GM23248 (cell line): ENCODE results near the gene TMBIM1. TPM values are rescaled to one million over a fixed set of nuclear protein-coding genes. Genes with fewer than 3 reads are reported as not detected.

Experiments used
- DNase-seq: peaks from one replicate; pipeline ENCODE4 v3.0.0-alpha.2; 2015
- H2AFZ ChIP-seq: fragments of 200-600 bp; sonication (generic); 2 replicates; pipeline ENCODE4 v1.6.1; 2016; ENCODE audit warnings: antibody characterized with exemption
- H3F3A ChIP-seq: fragments of 200-600 bp; sonication (generic); 2 replicates; pipeline ENCODE4 v1.6.1; 2016; ENCODE audit warnings: mild to moderate bottlenecking, antibody characterized with exemption, mixed run types; ENCODE audit not compliant: insufficient read depth
- H3K27ac ChIP-seq: fragments of 200-600 bp; sonication (generic); 2 replicates; pipeline ENCODE4 v1.5.1; 2016; ENCODE audit warnings: mild to moderate bottlenecking
- H3K27me3 ChIP-seq: fragments of 200-600 bp; sonication (generic); replicated peaks from 2 replicates; pipeline ENCODE4 v1.6.1; 2016; ENCODE audit warnings: mild to moderate bottlenecking; ENCODE audit not compliant: insufficient read depth
- H3K36me3 ChIP-seq: fragments of 200-600 bp; sonication (generic); 2 replicates; pipeline ENCODE4 v1.6.1; 2016; ENCODE audit warnings: low read depth, mild to moderate bottlenecking
- H3K4me1 ChIP-seq: fragments of 200-600 bp; sonication (generic); 2 replicates; pipeline ENCODE4 v1.6.1; 2016; ENCODE audit warnings: mild to moderate bottlenecking; ENCODE audit not compliant: insufficient read depth
- H3K4me2 ChIP-seq: fragments of 200-600 bp; sonication (generic); one replicate; pipeline ENCODE4 v1.6.1; 2016; ENCODE audit warnings: mild to moderate bottlenecking; ENCODE audit not compliant: unreplicated experiment
- H3K4me3 ChIP-seq: fragments of 200-600 bp; sonication (generic); 2 replicates; pipeline ENCODE4 v1.5.1; 2016; ENCODE audit warnings: mild to moderate bottlenecking
- H3K79me2 ChIP-seq: fragments of 200-600 bp; sonication (generic); 2 replicates; pipeline ENCODE4 v1.6.1; 2016; ENCODE audit warnings: mild to moderate bottlenecking; ENCODE audit not compliant: insufficient read depth
- H3K9ac ChIP-seq: fragments of 200-600 bp; sonication (generic); 2 replicates; pipeline ENCODE4 v1.6.1; 2016; ENCODE audit warnings: mild to moderate bottlenecking
- H3K9me2 ChIP-seq: fragments of 200-600 bp; sonication (generic); 2 replicates; pipeline ENCODE4 v1.6.1; 2016; ENCODE audit warnings: mixed run types, mild to moderate bottlenecking, moderate library complexity; ENCODE audit not compliant: insufficient read depth
- H3K9me3 ChIP-seq: fragments of 200-600 bp; sonication (generic); one replicate; pipeline ENCODE4 v1.6.1; 2017; ENCODE audit warnings: low read depth
- H4K20me1 ChIP-seq: fragments of 200-600 bp; sonication (generic); 2 replicates; pipeline ENCODE4 v1.6.0; 2016; ENCODE audit not compliant: insufficient read depth
- EZH2 ChIP-seq: fragments of 200-600 bp; sonication (generic); IDR thresholded peaks from 2 replicates; pipeline ENCODE4 v1.6.1; 2018; ENCODE audit warnings: antibody characterized with exemption, mild to moderate bottlenecking; ENCODE audit not compliant: insufficient read depth, poor library complexity, severe bottlenecking
- EZH2phosphoT487 ChIP-seq: fragments of 200-600 bp; sonication (generic); IDR thresholded peaks from 2 replicates; pipeline ENCODE4 v1.6.1; 2018; ENCODE audit warnings: antibody characterized with exemption, moderate library complexity, mild to moderate bottlenecking, low read depth; ENCODE audit not compliant: insufficient read depth
- WGBS, 2 experiments: methylation state at CpG; one replicate each; pipeline ENCODE4 v1.1.6; 2015 to 2017; ENCODE audit warnings: low lambda C conversion rate in 2 of 2, low coverage in 1 of 2; ENCODE audit errors: missing lambda C conversion rate in 2 of 2; 5-methylcytosine and 5-hydroxymethylcytosine counted together
- in situ Hi-C: fragments of 300-500 bp; cut with MboI; formaldehyde crosslinking; loops from 2 replicates; pipeline ENCODE4 v1.15.0; 2020
- polyA plus RNA-seq: library from polyadenylated mRNA; unstranded; fragments of >200 nt; fragmentation: Nextera tagmentation; extraction: Ambion mirVana; gene quantifications from 2 replicates; pipeline ENCODE4 v1.2.1, GENCODE V29; 2016
- total RNA-seq: library from RNA; depleted of rRNA; stranded (reverse); fragments of >200 nt; shearing (Covaris generic); gene quantifications from 2 replicates; pipeline ENCODE4 v1.2.3, GENCODE V29; 2014; rRNA removed

The TMBIM1 gene
- total RNA-seq = 178 and 214 TPM in 2 replicates
- 164 and 166 TPM in 2 replicates for polyA plus RNA-seq

GRCh38 chr2:218292048-218293014, at the start of gene TMBIM1:
TSS of gene TMBIM1 (minus strand) at chr2:218292503. CDS start at chr2:218282141, 10,362 bp downstream.
- Histone ChIP-seq H3K4me1 (peaks cover 31% of the 10 kb centered on the region), H3K9me3 (no peaks in the 10 kb centered on the region), H2AFZ (peak within 1 kb of the TSS; percentile 95), H3K9ac (peak within 1 kb of the TSS; percentile 93), H3K27me3 (no peaks in the 10 kb centered on the region), H3K9me2 (no peaks in the 10 kb centered on the region), H3K4me3 (peak within 1 kb of the TSS; percentile 89), H3K36me3 (no peaks in the 10 kb centered on the region), H3K79me2 (peaks cover 55% of the 10 kb centered on the region), H3K4me2 (peak within 1 kb of the TSS; percentile 92), H3K27ac (peak within 1 kb of the TSS; percentile 81), H3F3A (peaks cover 26% of the 10 kb centered on the region), H4K20me1 (no peaks in the 10 kb centered on the region)
- no peak for TF ChIP-seq EZH2phosphoT487
- TF ChIP-seq EZH2 = no peak
- DNase-seq = peak; percentile 93
- 3 to 5% methylated on average over 47 to 52 of the region's 63 CpGs for WGBS, 2 experiments
- in situ Hi-C loops = no loop called here

GRCh38 chr2:218341381-218341780, 49.1 kb upstream of the TMBIM1 start:
- H3K36me3 ChIP-seq = no peaks in the 10 kb centered on the region
- H3K4me2 ChIP-seq = no peak overlapping the region
- H3K9ac ChIP-seq = no peak overlapping the region
- no peak overlapping the region for H3K4me3 ChIP-seq
- peaks cover 7% of the 10 kb centered on the region for H3K4me1 ChIP-seq
- 81 to 85% methylated on average over 8 of the region's 8 CpGs for WGBS, 2 experiments
- TF ChIP-seq EZH2 (no peak), EZH2phosphoT487 (no peak)
- no peaks in the 10 kb centered on the region for H3K9me3 ChIP-seq
- no peaks in the 10 kb centered on the region for H3K9me2 ChIP-seq
- H3K27ac ChIP-seq = no peak overlapping the region
- no peaks in the 10 kb centered on the region for H4K20me1 ChIP-seq
- DNase-seq = no peak
- in situ Hi-C loops = no loop called here
- no peaks in the 10 kb centered on the region for H3K27me3 ChIP-seq
- no peak overlapping the region for H2AFZ ChIP-seq
- H3K79me2 ChIP-seq = no peaks in the 10 kb centered on the region
- H3F3A ChIP-seq = peaks cover 5% of the 10 kb centered on the region; the same call in 1 of the 2 replicates

GRCh38 chr2:218340656-218341055, 48.4 kb upstream of the TMBIM1 start:
- TF ChIP-seq EZH2phosphoT487 (no peak), EZH2 (no peak)

GRCh38 chr2:218334531-218334930, 42.2 kb upstream of the TMBIM1 start:
- 89 to 90% methylated on average over 3 of the region's 3 CpGs for WGBS, 2 experiments
- no peaks in the 10 kb centered on the region for H3K79me2 ChIP-seq
- no peak overlapping the region for H2AFZ ChIP-seq
- no peak overlapping the region for H3K9ac ChIP-seq
- H3K27ac ChIP-seq = no peak overlapping the region
- DNase-seq = no peak
- no peaks in the 10 kb centered on the region for H3K4me1 ChIP-seq
- in situ Hi-C loops = no loop called here
- H3K4me2 ChIP-seq = no peak overlapping the region
- TF ChIP-seq EZH2 (no peak), EZH2phosphoT487 (no peak)
- H3K27me3 ChIP-seq = no peaks in the 10 kb centered on the region
- H3K9me2 ChIP-seq = no peaks in the 10 kb centered on the region
- no peaks in the 10 kb centered on the region for H3K9me3 ChIP-seq
- no peaks in the 10 kb centered on the region for H3F3A ChIP-seq
- H4K20me1 ChIP-seq = no peaks in the 10 kb centered on the region
- no peaks in the 10 kb centered on the region for H3K36me3 ChIP-seq
- no peak overlapping the region for H3K4me3 ChIP-seq

More at GRCh38 chr2:218340656-218341055, 48.4 kb upstream of the TMBIM1 start:
- H3K36me3 ChIP-seq = no peaks in the 10 kb centered on the region
- no peak overlapping the region for H3K27ac ChIP-seq
- no peak overlapping the region for H3K9ac ChIP-seq
- DNase-seq = no peak
- 72 to 73% methylated on average over 9 of the region's 9 CpGs for WGBS, 2 experiments
- H3K4me3 ChIP-seq = no peak overlapping the region
- in situ Hi-C loops = no loop called here
- no peaks in the 10 kb centered on the region for H4K20me1 ChIP-seq
- H3K9me3 ChIP-seq = no peaks in the 10 kb centered on the region
- H3F3A ChIP-seq = peaks cover 5% of the 10 kb centered on the region; the same call in 1 of the 2 replicates
- peaks cover 7% of the 10 kb centered on the region for H3K4me1 ChIP-seq
- H3K79me2 ChIP-seq = no peaks in the 10 kb centered on the region
- no peak overlapping the region for H2AFZ ChIP-seq
- H3K4me2 ChIP-seq = no peak overlapping the region
- H3K9me2 ChIP-seq = no peaks in the 10 kb centered on the region
- no peaks in the 10 kb centered on the region for H3K27me3 ChIP-seq
